ENCODE measurements around the gene MEIKIN. TPM values are rescaled to one million over a fixed set of nuclear protein-coding genes. Genes with fewer than 3 reads are reported as not detected.

Gene MEIKIN
- total RNA-seq, 1 experiment from 2014 or later: not detected

DNA sequence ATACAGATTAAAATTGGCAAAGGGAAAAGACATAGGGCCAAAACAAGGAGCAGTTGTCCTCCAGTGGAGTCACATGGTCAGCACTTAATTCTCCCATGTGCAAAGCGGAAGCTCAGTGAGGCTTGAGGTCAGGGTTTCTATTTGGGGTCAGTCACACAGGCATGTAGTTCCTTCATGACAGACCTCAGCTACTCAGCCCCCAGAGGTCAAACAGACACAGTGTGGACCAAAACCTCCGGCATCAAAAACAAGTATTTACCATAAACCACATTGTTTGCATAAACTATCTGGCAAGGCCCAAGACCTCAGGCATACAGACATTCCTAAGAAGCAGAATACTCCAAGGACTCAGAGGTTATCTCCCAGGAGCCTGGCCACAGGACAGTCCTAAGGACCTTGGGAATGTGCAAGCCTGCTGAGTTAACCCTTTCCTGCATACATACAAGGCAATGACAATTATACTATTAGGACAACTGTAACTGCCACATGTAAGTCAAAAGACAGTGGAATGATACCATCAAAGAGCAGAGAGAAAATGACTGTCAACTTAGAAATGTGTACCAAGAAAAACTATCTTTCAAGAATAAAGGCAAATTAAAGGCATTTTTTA lies 120.0 kb downstream of the MEIKIN start:
- no peaks in the 10 kb centered on the region; a peak in 4 of 7 replicates for H3K36me3 Mint-ChIP-seq (ENCODE audit: insufficient read depth in 1 of 3, low read depth in 3 of 3)
- Histone ChIP-seq H2BK20ac (ENCODE audit: low read depth, low read length, poor library complexity, severe bottlenecking) (no peak overlapping the region), H3K9ac (ENCODE audit: extremely low read depth, insufficient read length, low read length) (no peak overlapping the region), H4K91ac (ENCODE audit: insufficient read length, low read depth, low read length) (no peak overlapping the region), H4K8ac (replicated peaks; ENCODE audit: insufficient read length, low read depth, low read length) (no peak overlapping the region), H3K27ac (ENCODE audit: insufficient read length, low read depth, low read length) (no peak overlapping the region), H4K20me1 (ENCODE audit: control insufficient read depth, insufficient read depth, insufficient read length) (no peaks in the 10 kb centered on the region), H3T11ph (ENCODE audit: low read length) (no peak overlapping the region), H4K5ac (ENCODE audit: insufficient read length, low read depth, low read length) (no peak overlapping the region), H3K4me2 (ENCODE audit: insufficient read depth, insufficient read length, low read length) (no peak overlapping the region), H3K23ac (ENCODE audit: insufficient read length, low read depth, low read length) (no peak overlapping the region), H2BK120ac (ENCODE audit: low read depth, low read length, poor library complexity, severe bottlenecking) (no peak overlapping the region), H3K4ac (ENCODE audit: low read depth, low read length) (no peak overlapping the region), H3K79me2 (ENCODE audit: insufficient read depth, low read length) (no peaks in the 10 kb centered on the region), H3K9me3 (ENCODE audit: control insufficient read depth, low read depth, low read length) (no peaks in the 10 kb centered on the region), H3K18ac (ENCODE audit: insufficient read length, low read depth, low read length) (no peak overlapping the region), H3K23me2 (ENCODE audit: insufficient read length, low read depth, low read length, poor library complexity, severe bottlenecking) (no peaks in the 10 kb centered on the region), H3K56ac (ENCODE audit: insufficient read length, low read depth, low read length) (no peak overlapping the region), H2BK5ac (ENCODE audit: insufficient read length, low read length) (no peak overlapping the region), H2AK5ac (ENCODE audit: insufficient read length, low read length) (no peak overlapping the region), H2BK15ac (ENCODE audit: low read depth, low read length) (no peak overlapping the region), H3K14ac (ENCODE audit: insufficient read depth, low read length) (no peak overlapping the region), H2AFZ (ENCODE audit: low read length) (no peak overlapping the region), H3K27me3 (ENCODE audit: insufficient read depth, low read length) (no peaks in the 10 kb centered on the region), H3K4me1 (ENCODE audit: insufficient read depth, low read length) (no peaks in the 10 kb centered on the region), H2BK12ac (ENCODE audit: insufficient read length, low read depth, low read length) (no peak overlapping the region), H3K79me1 (ENCODE audit: insufficient read depth, low read depth, low read length, poor library complexity, severe bottlenecking) (no peaks in the 10 kb centered on the region)
- TF ChIP-seq, protein P1, sequence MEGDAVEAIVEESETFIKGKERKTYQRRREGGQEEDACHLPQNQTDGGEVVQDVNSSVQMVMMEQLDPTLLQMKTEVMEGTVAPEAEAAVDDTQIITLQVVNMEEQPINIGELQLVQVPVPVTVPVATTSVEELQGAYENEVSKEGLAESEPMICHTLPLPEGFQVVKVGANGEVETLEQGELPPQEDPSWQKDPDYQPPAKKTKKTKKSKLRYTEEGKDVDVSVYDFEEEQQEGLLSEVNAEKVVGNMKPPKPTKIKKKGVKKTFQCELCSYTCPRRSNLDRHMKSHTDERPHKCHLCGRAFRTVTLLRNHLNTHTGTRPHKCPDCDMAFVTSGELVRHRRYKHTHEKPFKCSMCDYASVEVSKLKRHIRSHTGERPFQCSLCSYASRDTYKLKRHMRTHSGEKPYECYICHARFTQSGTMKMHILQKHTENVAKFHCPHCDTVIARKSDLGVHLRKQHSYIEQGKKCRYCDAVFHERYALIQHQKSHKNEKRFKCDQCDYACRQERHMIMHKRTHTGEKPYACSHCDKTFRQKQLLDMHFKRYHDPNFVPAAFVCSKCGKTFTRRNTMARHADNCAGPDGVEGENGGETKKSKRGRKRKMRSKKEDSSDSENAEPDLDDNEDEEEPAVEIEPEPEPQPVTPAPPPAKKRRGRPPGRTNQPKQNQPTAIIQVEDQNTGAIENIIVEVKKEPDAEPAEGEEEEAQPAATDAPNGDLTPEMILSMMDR (conservative IDR thresholded peaks at IDR 0.05): no peak
- no peak for DNase-seq
- peaks cover 9 to 20% of the 10 kb centered on the region in 2 experiments; a peak in 4 of 5 replicates for H3K9me3 Mint-ChIP-seq
- H3K4me3 Mint-ChIP-seq: no peak overlapping the region
- no peak overlapping the region for H3K27ac Mint-ChIP-seq
- no peaks in the 10 kb centered on the region for H3K4me1 Mint-ChIP-seq
- no peaks in the 10 kb centered on the region for H3K27me3 Mint-ChIP-seq (ENCODE audit: low read depth)
- no CpG with 5 or more reads among the region's 2 CpGs for WGBS (ENCODE audit: extremely low coverage, insufficient read length, low lambda C conversion rate)

Measured in H9 (cell line).